MM.1S (cell line): ENCODE data around the gene ATCAY.

ENCODE experiments used
- EZH2 ChIP-seq: fragments of 300-600 bp; sonication (generic); optimal IDR thresholded peaks from 2 replicates; pipeline ENCODE3; 2017; ENCODE audit warnings: low read depth, mild to moderate bottlenecking, antibody characterized with exemption, low read length, mixed read lengths
- EZH2phosphoT487 ChIP-seq: fragments of 300-600 bp; sonication (generic); IDR thresholded peaks from 2 replicates; pipeline ENCODE4 v1.6.1; 2018; ENCODE audit warnings: antibody characterized with exemption, low read length
- TF ChIP-seq, protein P1 (sequence below): fragments of 300-600 bp; sonication (generic); IDR thresholded peaks from 2 replicates; pipeline ENCODE4 v1.5.1; 2016; ENCODE audit warnings: antibody characterized with exemption, low read length, mixed read lengths

- TF ChIP-seq, protein P1, sequence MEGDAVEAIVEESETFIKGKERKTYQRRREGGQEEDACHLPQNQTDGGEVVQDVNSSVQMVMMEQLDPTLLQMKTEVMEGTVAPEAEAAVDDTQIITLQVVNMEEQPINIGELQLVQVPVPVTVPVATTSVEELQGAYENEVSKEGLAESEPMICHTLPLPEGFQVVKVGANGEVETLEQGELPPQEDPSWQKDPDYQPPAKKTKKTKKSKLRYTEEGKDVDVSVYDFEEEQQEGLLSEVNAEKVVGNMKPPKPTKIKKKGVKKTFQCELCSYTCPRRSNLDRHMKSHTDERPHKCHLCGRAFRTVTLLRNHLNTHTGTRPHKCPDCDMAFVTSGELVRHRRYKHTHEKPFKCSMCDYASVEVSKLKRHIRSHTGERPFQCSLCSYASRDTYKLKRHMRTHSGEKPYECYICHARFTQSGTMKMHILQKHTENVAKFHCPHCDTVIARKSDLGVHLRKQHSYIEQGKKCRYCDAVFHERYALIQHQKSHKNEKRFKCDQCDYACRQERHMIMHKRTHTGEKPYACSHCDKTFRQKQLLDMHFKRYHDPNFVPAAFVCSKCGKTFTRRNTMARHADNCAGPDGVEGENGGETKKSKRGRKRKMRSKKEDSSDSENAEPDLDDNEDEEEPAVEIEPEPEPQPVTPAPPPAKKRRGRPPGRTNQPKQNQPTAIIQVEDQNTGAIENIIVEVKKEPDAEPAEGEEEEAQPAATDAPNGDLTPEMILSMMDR, result no peak
- TF ChIP-seq EZH2 (no peak), EZH2phosphoT487 (no peak)
Observed at GRCh38 chr19:3831601-3832000, 48.9 kb upstream of the ATCAY start.
